Ovary (tissue), 3 donors: ENCODE results near the gene CYP8B1.

Source experiments
- EP300 ChIP-seq: sonication (generic); formaldehyde crosslinking; IDR thresholded peaks from one replicate; pipeline ENCODE4 v1.6.1; 2017; ENCODE audit warnings: antibody characterized with exemption
- POLR2A ChIP-seq: fragments of 450-650 bp; IDR thresholded peaks from one replicate; pipeline ENCODE4 v1.6.1; 2017; ENCODE audit warnings: antibody characterized with exemption, mild to moderate bottlenecking, moderate library complexity
- TF ChIP-seq, protein P1 (sequence below), 3 donors: fragments of 450-650 bp in 2 of 3; fragments of 200-600 bp in 1 of 3; IDR thresholded peaks; one replicate each; pipeline versions ENCODE4 v1.5.1 to v1.8.0; 2016 to 2022; ENCODE audit warnings: antibody characterized with exemption in 3 of 3, mild to moderate bottlenecking in 1 of 3
- donor health status: DM: no; HTN: no; CAD: no.

DNA sequence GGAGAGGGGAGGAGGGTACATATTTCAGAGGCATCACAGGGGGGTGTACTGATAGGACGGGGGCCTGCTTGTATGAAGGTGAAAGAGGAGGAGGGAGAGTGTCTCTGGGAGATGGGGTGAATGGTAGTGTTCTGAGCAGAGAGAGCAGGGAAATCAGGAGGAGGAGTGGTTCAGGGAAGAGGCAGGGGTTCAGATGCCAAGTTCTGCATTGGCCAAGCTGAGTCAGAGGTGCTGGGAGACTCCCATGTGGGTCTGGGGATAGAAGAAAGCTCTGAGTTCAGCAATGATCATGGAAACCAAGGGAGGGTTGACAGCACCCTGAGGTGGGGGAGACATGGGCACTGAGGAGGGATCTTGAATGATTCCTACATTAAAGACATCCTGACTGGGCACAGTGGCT, 3.0 kb downstream of the CYP8B1 start:
- TF ChIP-seq POLR2A = no peak
- TF ChIP-seq, protein P1, sequence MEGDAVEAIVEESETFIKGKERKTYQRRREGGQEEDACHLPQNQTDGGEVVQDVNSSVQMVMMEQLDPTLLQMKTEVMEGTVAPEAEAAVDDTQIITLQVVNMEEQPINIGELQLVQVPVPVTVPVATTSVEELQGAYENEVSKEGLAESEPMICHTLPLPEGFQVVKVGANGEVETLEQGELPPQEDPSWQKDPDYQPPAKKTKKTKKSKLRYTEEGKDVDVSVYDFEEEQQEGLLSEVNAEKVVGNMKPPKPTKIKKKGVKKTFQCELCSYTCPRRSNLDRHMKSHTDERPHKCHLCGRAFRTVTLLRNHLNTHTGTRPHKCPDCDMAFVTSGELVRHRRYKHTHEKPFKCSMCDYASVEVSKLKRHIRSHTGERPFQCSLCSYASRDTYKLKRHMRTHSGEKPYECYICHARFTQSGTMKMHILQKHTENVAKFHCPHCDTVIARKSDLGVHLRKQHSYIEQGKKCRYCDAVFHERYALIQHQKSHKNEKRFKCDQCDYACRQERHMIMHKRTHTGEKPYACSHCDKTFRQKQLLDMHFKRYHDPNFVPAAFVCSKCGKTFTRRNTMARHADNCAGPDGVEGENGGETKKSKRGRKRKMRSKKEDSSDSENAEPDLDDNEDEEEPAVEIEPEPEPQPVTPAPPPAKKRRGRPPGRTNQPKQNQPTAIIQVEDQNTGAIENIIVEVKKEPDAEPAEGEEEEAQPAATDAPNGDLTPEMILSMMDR (IDR thresholded peaks at IDR 0.05) = no peak
- no peak for TF ChIP-seq EP300
